HepG2 (cell line): Measurements from ENCODE around the gene MYL6. TPM values are rescaled to one million over a fixed set of nuclear protein-coding genes. Genes with fewer than 3 reads are reported as not detected.

Experiments used
- AKNA ChIP-seq: sonication (generic); formaldehyde crosslinking; IDR thresholded peaks from 2 replicates; pipeline ENCODE4 v1.4.0; 2020; ENCODE audit warnings: missing genetic modification reagents, borderline replicate concordance
- ATM ChIP-seq: fragments of 450-650 bp; IDR thresholded peaks from 2 replicates; pipeline ENCODE4 v1.7.1; 2017; ENCODE audit warnings: mild to moderate bottlenecking, borderline replicate concordance
- BCL6 ChIP-seq: IDR thresholded peaks from 2 replicates; pipeline ENCODE4 v1.6.1; 2016; ENCODE audit warnings: missing genetic modification reagents, missing compliant biosample characterization
- DNMT1 ChIP-seq: sonication (generic); formaldehyde crosslinking; IDR thresholded peaks from 2 replicates; pipeline ENCODE4 v1.5.1; 2020; ENCODE audit warnings: mild to moderate bottlenecking, missing genetic modification reagents
- GATAD1 ChIP-seq: IDR thresholded peaks from 2 replicates; pipeline ENCODE4 v1.6.1; 2016; ENCODE audit warnings: missing genetic modification reagents, missing compliant biosample characterization
- MAF1 ChIP-seq: sonication (generic); formaldehyde crosslinking; IDR thresholded peaks from 2 replicates; pipeline ENCODE4 v1.5.0; 2020; ENCODE audit warnings: missing genetic modification reagents, borderline replicate concordance
- MAFF ChIP-seq: IDR thresholded peaks from 2 replicates; pipeline ENCODE4 v1.6.1; 2011; ENCODE audit warnings: low read depth, low read length, improper control_type of control experiment
- MEIS2 ChIP-seq: sonication (generic); formaldehyde crosslinking; IDR thresholded peaks from 2 replicates; pipeline ENCODE4 v1.9.0; 2021; ENCODE audit warnings: mild to moderate bottlenecking, missing genetic modification reagents
- NCOA2 ChIP-seq: sonication (generic); formaldehyde crosslinking; IDR thresholded peaks from 2 replicates; pipeline ENCODE4 v1.8.0; 2022; ENCODE audit warnings: inconsistent platforms
- NFYC ChIP-seq: IDR thresholded peaks from 2 replicates; pipeline ENCODE4 v1.6.1; 2016; ENCODE audit warnings: missing genetic modification reagents, missing compliant biosample characterization
- NR1H2 ChIP-seq: sonication (generic); formaldehyde crosslinking; IDR thresholded peaks from 2 replicates; pipeline ENCODE4 v1.8.1; 2022; ENCODE audit warnings: low read depth, missing genetic modification reagents, borderline replicate concordance
- PCBP1 ChIP-seq: fragments of 200-400 bp; formaldehyde crosslinking; IDR thresholded peaks from 2 replicates; pipeline ENCODE4 v1.6.1; 2017; ENCODE audit warnings: mild to moderate bottlenecking, low read depth, low read length, borderline replicate concordance
- PHF5A ChIP-seq: IDR thresholded peaks from one replicate; pipeline ENCODE4 v1.6.1; 2018; ENCODE audit warnings: low read depth, missing genetic modification reagents; ENCODE audit not compliant: unreplicated experiment
- RAD21 ChIP-seq: fragments of 450-650 bp; formaldehyde crosslinking; IDR thresholded peaks from 2 replicates; pipeline ENCODE4 v1.5.0; 2020; ENCODE audit warnings: mild to moderate bottlenecking
- TEF ChIP-seq: sonication (generic); formaldehyde crosslinking; IDR thresholded peaks from 2 replicates; pipeline ENCODE4 v1.5.0; 2020; ENCODE audit warnings: missing genetic modification reagents
- ZBTB3 ChIP-seq: sonication (generic); formaldehyde crosslinking; IDR thresholded peaks from 2 replicates; pipeline ENCODE4 v1.4.0; 2020; ENCODE audit warnings: low read depth, mild to moderate bottlenecking, moderate library complexity, missing genetic modification reagents, borderline replicate concordance
- ZMAT3 ChIP-seq: sonication (generic); formaldehyde crosslinking; conservative IDR thresholded peaks from 2 replicates; pipeline ENCODE4 v1.7.0; 2021; ENCODE audit warnings: missing genetic modification reagents
- ZNF18 ChIP-seq: sonication (generic); formaldehyde crosslinking; IDR thresholded peaks from 2 replicates; pipeline ENCODE4 v1.8.0; 2022; ENCODE audit warnings: mild to moderate bottlenecking, missing genetic modification reagents; ENCODE audit not compliant: insufficient replicate concordance
- ZNF570 ChIP-seq: sonication (generic); formaldehyde crosslinking; IDR thresholded peaks from 2 replicates; pipeline ENCODE4 v1.4.0; 2020; ENCODE audit warnings: mild to moderate bottlenecking, missing genetic modification reagents, borderline replicate concordance
- ZNF597 ChIP-seq: sonication (generic); formaldehyde crosslinking; IDR thresholded peaks from 2 replicates; pipeline ENCODE4 v1.5.0; 2020; ENCODE audit warnings: missing genetic modification reagents
- ZNF775 ChIP-seq: sonication (generic); formaldehyde crosslinking; IDR thresholded peaks from 2 replicates; pipeline ENCODE4 v1.4.0; 2020; ENCODE audit warnings: missing genetic modification reagents, mild to moderate bottlenecking, moderate library complexity, borderline replicate concordance
- polyA plus RNA-seq, 8 experiments: library from polyadenylated mRNA; depleted of rRNA in 3 of 8; stranded (reverse) in 7 of 8; unstranded in 1 of 8; fragments of >200 nt; fragmentation: Illumina TruSeq in 4 of 8; extraction: Trizol in 4 of 8; gene quantifications; 2 replicates each; pipeline versions ENCODE4 v1.2.1 to v1.2.3, GENCODE V29; 2011 to 2016; ENCODE audit warnings: low read depth in 4 of 8, missing spikeins in 1 of 8, mixed read lengths in 1 of 8; ENCODE audit not compliant: insufficient read depth in 1 of 8
- total RNA-seq, 5 experiments: library from RNA; depleted of rRNA; stranded (reverse); fragments of >200 nt; fragmentation: Illumina TruSeq; extraction: Trizol; gene quantifications; 2 replicates each; pipeline ENCODE4 v1.2.3, GENCODE V29; 2016; ENCODE audit warnings: low read depth in 1 of 5

MYL6 gene
- total and polyA plus RNA-seq, 2 of the 13 experiments (the other 11 are each of a cell fraction or from before 2014, with no cell fraction given), result 1,127 to 1,192 TPM

- TF ChIP-seq NCOA2 (CRISPR knock-in tag), result peak; percentile 47; the same call in 1 of the 2 replicates
- TF ChIP-seq ZNF18 (CRISPR knock-in tag), result peak; percentile 31
- 0 out of 2 replicates have a peak, but pooled peaks have one; percentile 39 for TF ChIP-seq DNMT1
- peak; percentile 51; the same call in 1 of the 2 replicates for TF ChIP-seq MEIS2
- no peak for TF ChIP-seq PCBP1
- TF ChIP-seq ZNF597, result 0 out of 2 replicates have a peak, but pooled peaks have one; percentile 11
- TF ChIP-seq NFYC (CRISPR knock-in tag), result peak; percentile 21; the same call in 1 of the 2 replicates
- 0 out of 2 replicates have a peak, but pooled peaks have one; percentile 9 for TF ChIP-seq ZMAT3 (CRISPR knock-in tag)
- TF ChIP-seq MAF1 (CRISPR knock-in tag), result peak; percentile 98
- TF ChIP-seq PHF5A (CRISPR knock-in tag), result no peak
- no peak for TF ChIP-seq NR1H2 (CRISPR knock-in tag)
- no peak for TF ChIP-seq MAFF
- TF ChIP-seq GATAD1 (CRISPR knock-in tag), result peak; percentile 71
- no peak for TF ChIP-seq AKNA
- TF ChIP-seq ZNF775 (CRISPR knock-in tag), result 0 out of 2 replicates have a peak, but pooled peaks have one; percentile 25
- no peak for TF ChIP-seq BCL6
- TF ChIP-seq ATM, result no peak
- no peak for TF ChIP-seq RAD21 (CRISPR knock-in tag)
- TF ChIP-seq TEF (CRISPR knock-in tag), result no peak
- 0 out of 2 replicates have a peak, but pooled peaks have one; percentile 41 for TF ChIP-seq ZNF570
- 0 out of 2 replicates have a peak, but pooled peaks have one; percentile 66 for TF ChIP-seq ZBTB3 (CRISPR knock-in tag)
Measured at GRCh38 chr12:56189918-56190694, 31.9 kb downstream of the MYL6 start (continued).
